Keratinocyte (primary cell): ENCODE measurements around the gene MEGF10. TPM values are rescaled to one million over a fixed set of nuclear protein-coding genes. Genes with fewer than 3 reads are reported as not detected.

Experiments used
- DNase-seq: peaks from one replicate; pipeline ENCODE4 v3.0.0-alpha.2; 2011; ENCODE audit warnings: low read depth, missing footprints, low spot score
- FAIRE-seq: peaks from 2 replicates; lab custom pipeline; 2011; peaks lifted over from hg19 to GRCh38; lab: Jason Lieb, UNC
- H2AFZ ChIP-seq: 2 replicates; pipeline ENCODE4 v1.6.0; 2012; ENCODE audit warnings: low read length, control low read depth, inconsistent platforms; ENCODE audit not compliant: control insufficient read depth
- H3K27ac ChIP-seq: 2 replicates; pipeline ENCODE4 v1.5.1; 2011; ENCODE audit warnings: low read length; ENCODE audit not compliant: control insufficient read depth, insufficient read depth
- H3K27me3 ChIP-seq: 3 replicates; pipeline ENCODE4 v1.6.0; 2011; ENCODE audit warnings: low read length; ENCODE audit not compliant: control insufficient read depth, insufficient read depth; ENCODE audit errors: extremely low read depth
- H3K36me3 ChIP-seq, 2 experiments: 2 replicates in 1 of 2; 3 replicates in 1 of 2; pipeline ENCODE4 v1.5.1; 2011; ENCODE audit warnings: low read length in 2 of 2, mild to moderate bottlenecking in 1 of 2; ENCODE audit not compliant: control insufficient read depth in 2 of 2, insufficient read depth in 2 of 2; ENCODE audit errors: extremely low read depth in 1 of 2
- H3K4me1 ChIP-seq: 3 replicates; pipeline ENCODE4 v1.5.1; 2011; ENCODE audit warnings: low read length; ENCODE audit not compliant: control insufficient read depth, insufficient read depth; ENCODE audit errors: extremely low read depth
- H3K4me2 ChIP-seq: 3 replicates; pipeline ENCODE4 v1.6.0; 2011; ENCODE audit warnings: low read depth, low read length; ENCODE audit not compliant: control insufficient read depth, insufficient read depth; ENCODE audit errors: extremely low read depth
- H3K4me3 ChIP-seq, 3 experiments: fragments of 200-600 bp in 1 of 3; sonication (generic) in 1 of 3; 2 replicates in 2 of 3; 3 replicates in 1 of 3; pipeline ENCODE4 v1.5.1; 2011 to 2016; ENCODE audit warnings: low read length in 3 of 3, mild to moderate bottlenecking in 3 of 3, control low read depth in 2 of 3, inconsistent platforms in 1 of 3, low read depth in 1 of 3, mixed read lengths in 1 of 3, mixed run types in 1 of 3, moderate library complexity in 1 of 3; ENCODE audit not compliant: control insufficient read depth in 2 of 3, insufficient read depth in 2 of 3; ENCODE audit errors: extremely low read depth in 1 of 3
- H3K79me2 ChIP-seq: 2 replicates; pipeline ENCODE4 v1.6.0; 2012; ENCODE audit warnings: low read length; ENCODE audit not compliant: control insufficient read depth, insufficient read depth
- H3K9ac ChIP-seq: 3 replicates; pipeline ENCODE4 v1.6.0; 2011; ENCODE audit warnings: low read length; ENCODE audit not compliant: control insufficient read depth, insufficient read depth; ENCODE audit errors: extremely low read depth
- H3K9me1 ChIP-seq: 3 replicates; pipeline ENCODE4 v1.6.0; 2011; ENCODE audit warnings: low read length; ENCODE audit not compliant: control insufficient read depth, insufficient read depth; ENCODE audit errors: extremely low read depth
- H3K9me3 ChIP-seq: 2 replicates; pipeline ENCODE4 v1.5.1; 2012; ENCODE audit warnings: low read depth, low read length; ENCODE audit not compliant: control insufficient read depth
- H4K20me1 ChIP-seq: 3 replicates; pipeline ENCODE4 v1.6.0; 2011; ENCODE audit warnings: low read length; ENCODE audit not compliant: control insufficient read depth, insufficient read depth; ENCODE audit errors: extremely low read depth
- CTCF ChIP-seq, 3 experiments: IDR thresholded peaks in 1 of 3; conservative IDR thresholded peaks in 1 of 3; optimal IDR thresholded peaks in 1 of 3; 2 replicates in 2 of 3; 3 replicates in 1 of 3; pipeline versions ENCODE3 to v1.5.1; 2011; ENCODE audit warnings: low read length in 3 of 3, mild to moderate bottlenecking in 3 of 3, moderate library complexity in 2 of 3, control low read depth in 1 of 3, inconsistent platforms in 1 of 3; ENCODE audit not compliant: insufficient read depth in 2 of 3; ENCODE audit errors: extremely low read depth in 1 of 3
- EZH2 ChIP-seq: IDR thresholded peaks from one replicate; pipeline ENCODE4 v1.6.1; 2012; ENCODE audit warnings: inconsistent platforms, mild to moderate bottlenecking, low read length, moderate library complexity
- dilution Hi-C: fragments of 300-500 bp; cut with MboI; formaldehyde crosslinking; loops from one replicate; pipeline ENCODE4 v1.7.0; 2020; ENCODE audit warnings: low sequenced_read_pairs; ENCODE audit not compliant: extremely low pct_ligation_motif_present
- polyA plus RNA-seq, 5 experiments: library from polyadenylated mRNA; depleted of rRNA in 3 of 5; stranded (reverse) in 3 of 5; stranded (forward) in 1 of 5; unstranded in 1 of 5; fragments of >200 nt; gene quantifications; 1 replicate in 1 of 5; 2 replicates in 3 of 5; 3 replicates in 1 of 5; pipeline versions ENCODE4 v1.2.1 to v1.2.3, GENCODE V29; 2011 to 2012; ENCODE audit warnings: missing spikeins in 2 of 5, low read depth in 1 of 5, low replicate concordance in 1 of 5

MEGF10 gene
- polyA plus RNA-seq, 1 donor (not counting 4 experiments of a cell fraction or from before 2014, with no cell fraction given) = not detected

- H3K9ac ChIP-seq = no peak overlapping the region
- dilution Hi-C loops = no loop called here
- FAIRE-seq (no peak), DNase-seq (no peak)
- no peak overlapping the region for H3K27ac ChIP-seq
- H3K9me1 ChIP-seq = no peaks in the 10 kb centered on the region
- TF ChIP-seq CTCF (optimal IDR thresholded peaks at IDR 0.05 in 1 of 3, IDR thresholded peaks at IDR 0.05 in 1 of 3, conservative IDR thresholded peaks at IDR 0.05 in 1 of 3; ENCODE audit: extremely low read depth in 1 of 3, insufficient read depth in 2 of 3, low read length in 3 of 3) (no peak), EZH2 (no peak)
- no peak overlapping the region for H3K4me3 ChIP-seq
- H3K9me3 ChIP-seq = no peaks in the 10 kb centered on the region
- no peaks in the 10 kb centered on the region for H3K27me3 ChIP-seq
- H3K4me1 ChIP-seq = no peaks in the 10 kb centered on the region
- no peak overlapping the region for H2AFZ ChIP-seq
- H4K20me1 ChIP-seq = no peaks in the 10 kb centered on the region
- H3K79me2 ChIP-seq = no peaks in the 10 kb centered on the region
- no peaks in the 10 kb centered on the region for H3K36me3 ChIP-seq
- H3K4me2 ChIP-seq = no peak overlapping the region
Measured at GRCh38 chr5:127330116-127330515, 39.5 kb downstream of the MEGF10 start.

- Histone ChIP-seq H3K4me1 (no peaks in the 10 kb centered on the region), H3K9me1 (no peaks in the 10 kb centered on the region), H3K4me2 (no peak overlapping the region), H3K79me2 (no peaks in the 10 kb centered on the region), H3K4me3 (no peak overlapping the region), H4K20me1 (no peaks in the 10 kb centered on the region), H3K36me3 (no peaks in the 10 kb centered on the region), H2AFZ (no peak overlapping the region), H3K9ac (no peak overlapping the region), H3K27me3 (no peaks in the 10 kb centered on the region), H3K9me3 (no peaks in the 10 kb centered on the region), H3K27ac (no peak overlapping the region)
- dilution Hi-C loops = no loop called here
- FAIRE-seq = no peak
- DNase-seq = no peak
- TF ChIP-seq CTCF (optimal IDR thresholded peaks at IDR 0.05 in 1 of 3, IDR thresholded peaks at IDR 0.05 in 1 of 3, conservative IDR thresholded peaks at IDR 0.05 in 1 of 3; ENCODE audit: extremely low read depth in 1 of 3, insufficient read depth in 2 of 3, low read length in 3 of 3) = no peak
- TF ChIP-seq EZH2 = no peak
Measured at GRCh38 chr5:127331890-127332649, 41.5 kb downstream of the MEGF10 start.
